Immature natural killer cell (primary cell): ENCODE results near the gene ARID1B. TPM values are rescaled to one million over a fixed set of nuclear protein-coding genes. Genes with fewer than 3 reads are reported as not detected.
A peak's percentile ranks its signal among the peaks of the same experiment; 100 is the strongest.

ENCODE experiments used
- DNase-seq, 3 donors: peaks; one replicate each; pipeline ENCODE4 v3.0.0; 2022; ENCODE audit warnings: mixed read lengths in 1 of 3
- H3K27ac Mint-ChIP-seq, 6 donors: one replicate each; pipeline ENCODE4 v1.8.0; 2020; ENCODE audit warnings: mixed read lengths in 6 of 6, mild to moderate bottlenecking in 5 of 6, inconsistent platforms in 4 of 6, moderate library complexity in 3 of 6
- H3K27me3 Mint-ChIP-seq, 3 donors: one replicate each; pipeline ENCODE4 v1.8.0; 2020 to 2021; ENCODE audit warnings: low read depth in 3 of 3, mild to moderate bottlenecking in 3 of 3, mixed read lengths in 3 of 3, moderate library complexity in 3 of 3, inconsistent platforms in 1 of 3
- H3K36me3 Mint-ChIP-seq, 3 donors: one replicate each; pipeline ENCODE4 v1.8.0; 2020; ENCODE audit warnings: mixed read lengths in 3 of 3, inconsistent platforms in 2 of 3, mild to moderate bottlenecking in 2 of 3
- H3K4me1 Mint-ChIP-seq, 2 donors: one replicate each; pipeline ENCODE4 v1.8.0; 2020; ENCODE audit warnings: inconsistent platforms in 2 of 2, mild to moderate bottlenecking in 2 of 2, mixed read lengths in 2 of 2, moderate library complexity in 1 of 2
- H3K4me3 Mint-ChIP-seq, 5 donors: one replicate each; pipeline ENCODE4 v1.8.0; 2020; ENCODE audit warnings: mild to moderate bottlenecking in 5 of 5, mixed read lengths in 5 of 5, inconsistent platforms in 3 of 5, moderate library complexity in 3 of 5
- H3K9me3 Mint-ChIP-seq, 6 donors: one replicate each; pipeline ENCODE4 v1.8.0; 2020; ENCODE audit warnings: mild to moderate bottlenecking in 6 of 6, mixed read lengths in 6 of 6, inconsistent platforms in 4 of 6, moderate library complexity in 3 of 6
- polyA plus RNA-seq, 3 donors: library from polyadenylated mRNA; unstranded; fragments of 300-500 nt; fragmentation: Illumina TruSeq; gene quantifications; one replicate each; pipeline ENCODE4 v1.2.3, GENCODE V29; 2021

ARID1B gene
- polyA plus RNA-seq, 3 donors from 2014 or later = 7.6 to 18.1 (median 8.7) TPM

- Mint-ChIP-seq H3K4me3 (no peak overlapping the region), H3K27ac (peak overlapping the region in 1 of 6 donors; percentile 57), H3K4me1 (peaks cover 35 to 77% of the 10 kb centered on the region in 2 donors), H3K9me3 (no peaks in the 10 kb centered on the region), H3K36me3 (no peaks in the 10 kb centered on the region), H3K27me3 (peaks cover 0 to 3% (median 0%) of the 10 kb centered on the region in 3 donors)
- no peak for DNase-seq
Measured at GRCh38 chr6:157001716-157002115, 224.5 kb downstream of the ARID1B start.

- H3K9me3 Mint-ChIP-seq = no peaks in the 10 kb centered on the region
- no peak overlapping the region for H3K4me3 Mint-ChIP-seq
- H3K4me1 Mint-ChIP-seq = peaks cover 35 to 70% of the 10 kb centered on the region in 2 donors
- H3K27me3 Mint-ChIP-seq = peaks cover 0 to 3% (median 0%) of the 10 kb centered on the region in 3 donors
- no peak for DNase-seq
- no peaks in the 10 kb centered on the region for H3K36me3 Mint-ChIP-seq
- H3K27ac Mint-ChIP-seq = peak overlapping the region in 3 of 6 donors; percentile 8 to 66 (median 38)
Measured at GRCh38 chr6:157002774-157003173, 225.6 kb downstream of the ARID1B start.

GRCh38 chr6:157005940-157006339, 228.8 kb downstream of the ARID1B start:
- H3K9me3 Mint-ChIP-seq = no peaks in the 10 kb centered on the region
- H3K27me3 Mint-ChIP-seq = no peaks in the 10 kb centered on the region
- H3K4me1 Mint-ChIP-seq = peaks cover 45 to 76% of the 10 kb centered on the region in 2 donors
- no peak overlapping the region for H3K4me3 Mint-ChIP-seq
- H3K27ac Mint-ChIP-seq = peak overlapping the region in 2 of 6 donors; percentile 4 to 36
- DNase-seq = no peak
- H3K36me3 Mint-ChIP-seq = no peaks in the 10 kb centered on the region

GRCh38 chr6:157008568-157008967, 231.4 kb downstream of the ARID1B start:
- Mint-ChIP-seq H3K4me1 (peaks cover 30 to 62% of the 10 kb centered on the region in 2 donors), H3K27ac (peak overlapping the region in 1 of 6 donors; percentile 15), H3K9me3 (no peaks in the 10 kb centered on the region), H3K36me3 (no peaks in the 10 kb centered on the region), H3K27me3 (peaks cover 0 to 1% (median 0%) of the 10 kb centered on the region in 3 donors), H3K4me3 (no peak overlapping the region)
- DNase-seq = no peak

GRCh38 chr6:157012355-157012754, 235.2 kb downstream of the ARID1B start:
- Mint-ChIP-seq H3K9me3 (no peaks in the 10 kb centered on the region), H3K4me3 (no peak overlapping the region), H3K36me3 (no peaks in the 10 kb centered on the region), H3K4me1 (peaks cover 21 to 56% of the 10 kb centered on the region in 2 donors), H3K27ac (no peak overlapping the region), H3K27me3 (peaks cover 0 to 3% (median 1%) of the 10 kb centered on the region in 3 donors)
- DNase-seq = no peak

- no peaks in the 10 kb centered on the region for H3K36me3 Mint-ChIP-seq
- peaks cover 0 to 4% (median 1%) of the 10 kb centered on the region in 3 donors for H3K27me3 Mint-ChIP-seq
- H3K4me3 Mint-ChIP-seq = no peak overlapping the region
- no peaks in the 10 kb centered on the region for H3K9me3 Mint-ChIP-seq
- H3K27ac Mint-ChIP-seq = no peak overlapping the region
- H3K4me1 Mint-ChIP-seq = peaks cover 16 to 52% of the 10 kb centered on the region in 2 donors
- no peak for DNase-seq
Measured at GRCh38 chr6:157013649-157014304, 236.6 kb downstream of the ARID1B start.

GRCh38 chr6:157014871-157015270, 237.7 kb downstream of the ARID1B start:
- Mint-ChIP-seq H3K4me1 (peaks cover 20 to 52% of the 10 kb centered on the region in 2 donors), H3K9me3 (no peaks in the 10 kb centered on the region), H3K4me3 (no peak overlapping the region), H3K27me3 (peaks cover 0 to 6% (median 1%) of the 10 kb centered on the region in 3 donors), H3K27ac (peak overlapping the region in 2 of 6 donors; percentile 11 to 43), H3K36me3 (no peaks in the 10 kb centered on the region)
- no peak for DNase-seq

- no peak overlapping the region for H3K27ac Mint-ChIP-seq
- peaks cover 24 to 47% of the 10 kb centered on the region in 2 donors for H3K4me1 Mint-ChIP-seq
- H3K36me3 Mint-ChIP-seq = no peaks in the 10 kb centered on the region
- no peaks in the 10 kb centered on the region for H3K9me3 Mint-ChIP-seq
- H3K4me3 Mint-ChIP-seq = no peak overlapping the region
- peaks cover 9 to 25% (median 10%) of the 10 kb centered on the region in 3 donors for H3K27me3 Mint-ChIP-seq
- no peak for DNase-seq
Measured at GRCh38 chr6:157017022-157017421, 239.8 kb downstream of the ARID1B start.

GRCh38 chr6:157017861-157018260, 240.7 kb downstream of the ARID1B start:
- Mint-ChIP-seq H3K27me3 (peaks cover 11 to 30% (median 13%) of the 10 kb centered on the region in 3 donors), H3K9me3 (no peaks in the 10 kb centered on the region), H3K36me3 (no peaks in the 10 kb centered on the region), H3K4me1 (peaks cover 31 to 55% of the 10 kb centered on the region in 2 donors), H3K27ac (no peak overlapping the region), H3K4me3 (no peak overlapping the region)
- no peak for DNase-seq

GRCh38 chr6:157019115-157019641, 242.0 kb downstream of the ARID1B start:
- Mint-ChIP-seq H3K4me1 (peaks cover 40 to 68% of the 10 kb centered on the region in 2 donors), H3K27me3 (peaks cover 11 to 30% (median 13%) of the 10 kb centered on the region in 3 donors), H3K36me3 (no peaks in the 10 kb centered on the region), H3K9me3 (no peaks in the 10 kb centered on the region), H3K27ac (peak overlapping the region; percentile 74 to 99 (median 88)), H3K4me3 (peak overlapping the region in 4 of 5 donors; percentile 28 to 96 (median 94))
- DNase-seq = no peak

- Mint-ChIP-seq H3K9me3 (no peaks in the 10 kb centered on the region), H3K27me3 (peaks cover 11 to 30% (median 13%) of the 10 kb centered on the region in 3 donors), H3K27ac (peak overlapping the region; percentile 74 to 99 (median 88)), H3K4me1 (peaks cover 40 to 73% of the 10 kb centered on the region in 2 donors), H3K4me3 (peak overlapping the region; percentile 67 to 98 (median 95)), H3K36me3 (no peaks in the 10 kb centered on the region)
- DNase-seq = peak in 1 of 3 donors; percentile 4
Measured at GRCh38 chr6:157019733-157020132, 242.6 kb downstream of the ARID1B start.

GRCh38 chr6:157020398-157020797, 243.2 kb downstream of the ARID1B start:
- Mint-ChIP-seq H3K27ac (peak overlapping the region; percentile 87 to 99 (median 96)), H3K36me3 (no peaks in the 10 kb centered on the region), H3K9me3 (no peaks in the 10 kb centered on the region), H3K4me3 (peak overlapping the region; percentile 93 to 98 (median 95)), H3K27me3 (peaks cover 11 to 30% (median 13%) of the 10 kb centered on the region in 3 donors), H3K4me1 (peaks cover 40 to 73% of the 10 kb centered on the region in 2 donors)
- DNase-seq = peak in 1 of 3 donors; percentile 21

- H3K36me3 Mint-ChIP-seq = no peaks in the 10 kb centered on the region
- peaks cover 38 to 70% of the 10 kb centered on the region in 2 donors for H3K4me1 Mint-ChIP-seq
- DNase-seq = no peak
- peaks cover 11 to 27% (median 13%) of the 10 kb centered on the region in 3 donors for H3K27me3 Mint-ChIP-seq
- H3K9me3 Mint-ChIP-seq = no peaks in the 10 kb centered on the region
- peak overlapping the region; percentile 87 to 99 (median 96) for H3K27ac Mint-ChIP-seq
- H3K4me3 Mint-ChIP-seq = peak overlapping the region; percentile 93 to 98 (median 95)
Measured at GRCh38 chr6:157020881-157021343, 243.7 kb downstream of the ARID1B start.

- DNase-seq = peak; percentile 95 to 96 (median 96)
- no peaks in the 10 kb centered on the region for H3K36me3 Mint-ChIP-seq
- peaks cover 38 to 70% of the 10 kb centered on the region in 2 donors for H3K4me1 Mint-ChIP-seq
- peak overlapping the region; percentile 93 to 98 (median 95) for H3K4me3 Mint-ChIP-seq
- peaks cover 11 to 27% (median 13%) of the 10 kb centered on the region in 3 donors for H3K27me3 Mint-ChIP-seq
- H3K9me3 Mint-ChIP-seq = no peaks in the 10 kb centered on the region
- H3K27ac Mint-ChIP-seq = peak overlapping the region; percentile 87 to 100 (median 99)
Measured at GRCh38 chr6:157021344-157021992, 244.3 kb downstream of the ARID1B start.
